K562 (cell line): ENCODE measurements around the gene BMI1. TPM values are rescaled to one million over a fixed set of nuclear protein-coding genes. Genes with fewer than 3 reads are reported as not detected.
A peak's percentile ranks its signal among the peaks of the same experiment; 100 is the strongest.

Source experiments
- polyA plus RNA-seq, 8 experiments: library from polyadenylated mRNA; depleted of rRNA in 4 of 8; stranded (reverse) in 5 of 8; unstranded in 3 of 8; fragments of >200 nt; fragmentation: Nextera tagmentation in 2 of 8; fragmentation: Illumina TruSeq in 1 of 8; extraction: Ambion mirVana in 2 of 8; extraction: Trizol in 1 of 8; gene quantifications; 2 replicates each; pipeline versions ENCODE4 v1.2.1 to v1.2.3, GENCODE V29; 2011 to 2014; ENCODE audit warnings: inconsistent platforms in 1 of 8, missing spikeins in 1 of 8
- total RNA-seq, 7 experiments: library from RNA; depleted of rRNA in 6 of 7; stranded (reverse); fragments of >200 nt in 6 of 7; fragmentation: Illumina TruSeq in 2 of 7; extraction: Trizol in 2 of 7; gene quantifications; 2 replicates each; pipeline versions ENCODE4 v1.2.1 to v1.2.3, GENCODE V29; 2011 to 2021; ENCODE audit warnings: low replicate concordance in 1 of 7
- TF ChIP-seq, protein P1 (sequence below): fragments of 450-650 bp; formaldehyde crosslinking; IDR thresholded peaks from 2 replicates; pipeline ENCODE4 v1.4.0; 2020; ENCODE audit warnings: mild to moderate bottlenecking, mixed read lengths
- TF ChIP-seq, protein P2 (sequence below), 3 experiments: fragments of 200-800 bp in 1 of 3; fragments of 250-450 bp in 1 of 3; fragments of 450-650 bp in 1 of 3; sonication (Bioruptor Pico) in 1 of 3; sonication (Bioruptor generic) in 1 of 3; formaldehyde crosslinking in 1 of 3; IDR thresholded peaks; 2 replicates each; pipeline versions ENCODE4 v1.6.1 to v1.8.0; 2016 to 2022; ENCODE audit warnings: mild to moderate bottlenecking in 2 of 3, missing genetic modification characterization in 2 of 3, missing compliant biosample characterization in 1 of 3, moderate library complexity in 1 of 3

The BMI1 gene
- total and polyA plus RNA-seq, 9 of the 15 experiments (the other 6 are each of a cell fraction or from before 2014, with no cell fraction given), result 21.4 to 103 (median 70.8) TPM

GRCh38 chr10:22316286-22317075 is 4.4 kb upstream of the BMI1 start, which contains the start of gene COMMD3 (continued):
- TF ChIP-seq, protein P1, sequence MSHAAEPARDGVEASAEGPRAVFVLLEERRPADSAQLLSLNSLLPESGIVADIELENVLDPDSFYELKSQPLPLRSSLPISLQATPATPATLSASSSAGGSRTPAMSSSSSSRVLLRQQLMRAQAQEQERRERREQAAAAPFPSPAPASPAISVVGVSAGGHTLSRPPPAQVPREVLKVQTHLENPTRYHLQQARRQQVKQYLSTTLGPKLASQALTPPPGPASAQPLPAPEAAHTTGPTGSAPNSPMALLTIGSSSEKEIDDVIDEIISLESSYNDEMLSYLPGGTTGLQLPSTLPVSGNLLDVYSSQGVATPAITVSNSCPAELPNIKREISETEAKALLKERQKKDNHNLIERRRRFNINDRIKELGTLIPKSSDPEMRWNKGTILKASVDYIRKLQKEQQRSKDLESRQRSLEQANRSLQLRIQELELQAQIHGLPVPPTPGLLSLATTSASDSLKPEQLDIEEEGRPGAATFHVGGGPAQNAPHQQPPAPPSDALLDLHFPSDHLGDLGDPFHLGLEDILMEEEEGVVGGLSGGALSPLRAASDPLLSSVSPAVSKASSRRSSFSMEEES (CRISPR knock-in tag), result peak; percentile 98
- TF ChIP-seq, protein P2, sequence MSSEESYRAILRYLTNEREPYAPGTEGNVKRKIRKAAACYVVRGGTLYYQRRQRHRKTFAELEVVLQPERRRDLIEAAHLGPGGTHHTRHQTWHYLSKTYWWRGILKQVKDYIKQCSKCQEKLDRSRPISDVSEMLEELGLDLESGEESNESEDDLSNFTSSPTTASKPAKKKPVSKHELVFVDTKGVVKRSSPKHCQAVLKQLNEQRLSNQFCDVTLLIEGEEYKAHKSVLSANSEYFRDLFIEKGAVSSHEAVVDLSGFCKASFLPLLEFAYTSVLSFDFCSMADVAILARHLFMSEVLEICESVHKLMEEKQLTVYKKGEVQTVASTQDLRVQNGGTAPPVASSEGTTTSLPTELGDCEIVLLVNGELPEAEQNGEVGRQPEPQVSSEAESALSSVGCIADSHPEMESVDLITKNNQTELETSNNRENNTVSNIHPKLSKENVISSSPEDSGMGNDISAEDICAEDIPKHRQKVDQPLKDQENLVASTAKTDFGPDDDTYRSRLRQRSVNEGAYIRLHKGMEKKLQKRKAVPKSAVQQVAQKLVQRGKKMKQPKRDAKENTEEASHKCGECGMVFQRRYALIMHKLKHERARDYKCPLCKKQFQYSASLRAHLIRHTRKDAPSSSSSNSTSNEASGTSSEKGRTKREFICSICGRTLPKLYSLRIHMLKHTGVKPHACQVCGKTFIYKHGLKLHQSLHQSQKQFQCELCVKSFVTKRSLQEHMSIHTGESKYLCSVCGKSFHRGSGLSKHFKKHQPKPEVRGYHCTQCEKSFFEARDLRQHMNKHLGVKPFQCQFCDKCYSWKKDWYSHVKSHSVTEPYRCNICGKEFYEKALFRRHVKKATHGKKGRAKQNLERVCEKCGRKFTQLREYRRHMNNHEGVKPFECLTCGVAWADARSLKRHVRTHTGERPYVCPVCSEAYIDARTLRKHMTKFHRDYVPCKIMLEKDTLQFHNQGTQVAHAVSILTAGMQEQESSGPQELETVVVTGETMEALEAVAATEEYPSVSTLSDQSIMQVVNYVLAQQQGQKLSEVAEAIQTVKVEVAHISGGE (CRISPR knock-in tag; IDR thresholded peaks at IDR 0.05), result peak in 2 of 3 experiments; percentile 58 to 90; a peak in 3 of 6 replicates
